Measurements from ENCODE around the gene KANSL3. TPM values are rescaled to one million over a fixed set of nuclear protein-coding genes. Genes with fewer than 3 reads are reported as not detected.

The KANSL3 gene
- total RNA-seq, 6 experiments from 2014 or later: 17.3 to 29.3 (median 21.6) TPM

DNA sequence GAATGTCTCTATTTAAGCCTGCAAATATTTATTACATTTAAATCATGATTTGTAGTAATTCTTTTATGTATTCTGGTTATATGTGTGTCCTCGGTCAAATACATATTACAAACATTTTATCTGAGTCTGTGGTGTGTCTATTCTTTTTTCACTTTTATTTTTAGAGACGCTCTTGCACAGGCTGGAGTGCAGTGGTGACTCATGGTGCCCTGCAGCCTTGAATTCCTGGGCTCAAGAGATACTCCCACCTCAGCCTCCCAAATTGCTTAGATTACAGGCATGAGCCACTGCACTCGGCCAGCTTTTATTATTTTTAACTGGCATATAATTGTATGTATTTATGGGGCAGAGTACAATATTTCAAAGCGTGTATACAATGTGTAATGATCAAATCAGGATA is 54.1 kb downstream of the KANSL3 start:
- Histone ChIP-seq H3K9me3 (no peaks in the 10 kb centered on the region), H3K27me3 (no peaks in the 10 kb centered on the region), H3K4me3 (no peak overlapping the region), H3K36me3 (peaks cover 0 to 4% (median 0%) of the 10 kb centered on the region in 4 donors), H3K27ac (no peak overlapping the region), H3K4me1 (no peaks in the 10 kb centered on the region)
- no peak for ATAC-seq
- WGBS (ENCODE audit: insufficient coverage, low coverage, low lambda C conversion rate, missing lambda C conversion rate): 96% methylated on average over 4 of the region's 4 CpGs
- intact Hi-C loops (cut with DNase I): no loop called here
- TF ChIP-seq POLR2A (IDR thresholded peaks at IDR 0.05): no peak
- TF ChIP-seq, protein P1, sequence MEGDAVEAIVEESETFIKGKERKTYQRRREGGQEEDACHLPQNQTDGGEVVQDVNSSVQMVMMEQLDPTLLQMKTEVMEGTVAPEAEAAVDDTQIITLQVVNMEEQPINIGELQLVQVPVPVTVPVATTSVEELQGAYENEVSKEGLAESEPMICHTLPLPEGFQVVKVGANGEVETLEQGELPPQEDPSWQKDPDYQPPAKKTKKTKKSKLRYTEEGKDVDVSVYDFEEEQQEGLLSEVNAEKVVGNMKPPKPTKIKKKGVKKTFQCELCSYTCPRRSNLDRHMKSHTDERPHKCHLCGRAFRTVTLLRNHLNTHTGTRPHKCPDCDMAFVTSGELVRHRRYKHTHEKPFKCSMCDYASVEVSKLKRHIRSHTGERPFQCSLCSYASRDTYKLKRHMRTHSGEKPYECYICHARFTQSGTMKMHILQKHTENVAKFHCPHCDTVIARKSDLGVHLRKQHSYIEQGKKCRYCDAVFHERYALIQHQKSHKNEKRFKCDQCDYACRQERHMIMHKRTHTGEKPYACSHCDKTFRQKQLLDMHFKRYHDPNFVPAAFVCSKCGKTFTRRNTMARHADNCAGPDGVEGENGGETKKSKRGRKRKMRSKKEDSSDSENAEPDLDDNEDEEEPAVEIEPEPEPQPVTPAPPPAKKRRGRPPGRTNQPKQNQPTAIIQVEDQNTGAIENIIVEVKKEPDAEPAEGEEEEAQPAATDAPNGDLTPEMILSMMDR (IDR thresholded peaks at IDR 0.05): no peak
- no peak for DNase-seq

DNA sequence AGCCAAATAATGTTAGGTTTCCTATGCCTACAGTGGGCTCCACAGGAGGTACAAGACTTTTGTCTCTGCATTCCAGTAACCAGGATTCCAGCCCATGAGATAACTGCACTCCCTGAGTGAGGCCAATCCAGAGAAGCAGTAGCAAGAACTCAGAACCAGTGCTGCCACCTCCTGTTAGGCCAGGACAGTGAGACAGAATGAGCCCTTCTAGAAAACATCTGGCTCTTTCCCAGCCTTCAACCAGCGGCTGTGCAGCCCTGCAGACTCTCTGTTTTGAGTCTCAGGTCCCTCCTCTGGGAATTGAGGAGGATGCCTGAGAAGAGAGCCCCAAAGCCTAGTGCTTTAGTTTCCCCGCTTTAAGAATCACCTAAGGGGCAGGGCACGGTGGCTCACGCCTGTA is 57.3 kb downstream of the KANSL3 start:
- Histone ChIP-seq H3K9me3 (no peaks in the 10 kb centered on the region), H3K4me3 (no peak overlapping the region), H3K36me3 (peaks cover 0 to 4% (median 0%) of the 10 kb centered on the region in 4 donors), H3K27ac (no peak overlapping the region), H3K27me3 (no peaks in the 10 kb centered on the region), H3K4me1 (no peaks in the 10 kb centered on the region)
- TF ChIP-seq, protein P1 (IDR thresholded peaks at IDR 0.05): peak in 2 of 4 donors; percentile 38 to 45
- no peak for TF ChIP-seq POLR2A (IDR thresholded peaks at IDR 0.05)
- WGBS (ENCODE audit: insufficient coverage, low coverage, low lambda C conversion rate, missing lambda C conversion rate): no CpG with 5 or more reads among the region's 4 CpGs
- DNase-seq (no peak), ATAC-seq (peak in 3 of 4 donors; percentile 37 to 92 (median 76))
- intact Hi-C loops (cut with DNase I): no loop called here

DNA sequence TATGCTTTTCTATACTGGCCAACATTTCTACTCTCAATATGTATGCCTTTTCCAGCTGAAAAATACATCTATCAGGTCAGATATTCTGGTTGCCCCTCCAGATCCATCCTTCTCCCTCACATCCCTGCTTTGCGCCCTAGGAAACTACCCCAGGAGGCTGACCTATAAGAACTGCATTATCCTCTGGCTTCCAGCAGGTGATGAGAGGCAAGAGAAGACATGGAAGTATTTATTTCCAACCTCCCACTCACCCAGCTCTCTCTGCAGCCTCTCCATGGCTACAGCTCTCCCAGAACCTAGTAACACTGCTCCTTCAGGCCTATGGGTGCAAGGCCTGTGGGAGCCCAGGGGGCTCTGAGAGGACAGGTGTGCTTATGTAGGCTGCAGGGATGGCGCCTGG is 58.7 kb downstream of the KANSL3 start:
- Histone ChIP-seq H3K27me3 (no peaks in the 10 kb centered on the region), H3K4me3 (no peak overlapping the region), H3K36me3 (peaks cover 0 to 1% (median 0%) of the 10 kb centered on the region in 4 donors), H3K27ac (no peak overlapping the region), H3K4me1 (no peaks in the 10 kb centered on the region), H3K9me3 (no peaks in the 10 kb centered on the region)
- no peak for ATAC-seq
- no peak for DNase-seq
- TF ChIP-seq, protein P1 (IDR thresholded peaks at IDR 0.05): no peak
- TF ChIP-seq POLR2A (IDR thresholded peaks at IDR 0.05): no peak
- intact Hi-C loops (cut with DNase I): no loop called here
- WGBS (ENCODE audit: insufficient coverage, low coverage, low lambda C conversion rate, missing lambda C conversion rate): 100% methylated on average over 2 of the region's 2 CpGs

DNA sequence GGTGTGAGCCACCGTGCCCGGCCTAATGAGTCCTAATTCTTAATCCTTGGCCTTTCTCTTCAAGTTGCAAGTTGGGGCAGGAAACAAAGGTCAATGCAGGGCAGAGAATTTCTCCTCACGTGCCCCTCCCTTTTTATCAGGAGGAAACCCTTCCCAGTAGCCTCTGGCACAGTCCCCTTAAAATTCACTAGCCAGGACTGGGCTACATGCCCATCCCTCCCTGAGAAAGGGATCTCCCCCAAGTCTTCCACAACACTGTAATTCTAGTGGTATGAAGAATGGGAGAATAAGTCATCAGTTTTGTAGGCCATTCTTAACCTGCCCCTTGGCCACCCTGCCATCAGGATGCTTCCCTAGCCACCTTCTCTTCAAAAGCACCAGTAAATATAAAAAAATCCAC is 59.4 kb downstream of the KANSL3 start:
- no peak overlapping the region for H3K4me3 ChIP-seq
- no peak overlapping the region for H3K27ac ChIP-seq
- no peaks in the 10 kb centered on the region for H3K27me3 ChIP-seq
- no peaks in the 10 kb centered on the region for H3K36me3 ChIP-seq
- no peak for TF ChIP-seq POLR2A (IDR thresholded peaks at IDR 0.05)
- TF ChIP-seq, protein P1 (IDR thresholded peaks at IDR 0.05): no peak
- no peaks in the 10 kb centered on the region for H3K9me3 ChIP-seq
- intact Hi-C loops (cut with DNase I): no loop called here
- H3K4me1 ChIP-seq: no peaks in the 10 kb centered on the region
- no CpG with 5 or more reads among the region's 3 CpGs for WGBS (ENCODE audit: insufficient coverage, low coverage, low lambda C conversion rate, missing lambda C conversion rate)
- ATAC-seq (no peak), DNase-seq (no peak)

DNA sequence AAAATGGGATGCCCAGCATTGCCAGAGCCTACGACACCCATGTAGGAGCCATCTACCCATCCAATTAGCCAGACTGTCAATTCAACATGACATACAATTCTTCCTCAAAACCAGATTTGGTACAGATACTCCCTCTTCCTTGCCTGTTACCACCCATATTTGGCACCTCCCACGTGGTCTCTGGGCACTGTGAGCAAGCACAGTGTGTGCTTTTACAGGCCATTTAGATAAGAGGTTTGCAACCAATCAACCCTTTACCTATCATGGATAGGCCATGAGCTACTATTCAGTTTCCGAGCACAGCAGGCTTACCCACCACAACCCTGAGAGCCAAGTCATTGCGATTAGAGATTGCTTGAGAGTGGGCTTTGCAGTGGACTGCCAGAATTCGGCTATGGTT is 60.6 kb downstream of the KANSL3 start:
- intact Hi-C loops (cut with DNase I): no loop called here
- no peak for ATAC-seq
- 77% methylated on average over 2 of the region's 5 CpGs for WGBS (ENCODE audit: insufficient coverage, low coverage, low lambda C conversion rate, missing lambda C conversion rate)
- H3K36me3 ChIP-seq: no peaks in the 10 kb centered on the region
- H3K9me3 ChIP-seq: no peaks in the 10 kb centered on the region
- H3K27ac ChIP-seq: no peak overlapping the region
- no peak for DNase-seq
- H3K4me1 ChIP-seq: no peaks in the 10 kb centered on the region
- H3K4me3 ChIP-seq: no peak overlapping the region
- TF ChIP-seq POLR2A (IDR thresholded peaks at IDR 0.05): no peak
- TF ChIP-seq, protein P1 (IDR thresholded peaks at IDR 0.05): no peak
- no peaks in the 10 kb centered on the region for H3K27me3 ChIP-seq
